ENCODE results near the gene ERBIN. TPM values are rescaled to one million over a fixed set of nuclear protein-coding genes. Genes with fewer than 3 reads are reported as not detected.

ERBIN gene
- total and polyA plus RNA-seq, 2 of the 8 experiments (the other 6 are each of a cell fraction or from before 2014, with no cell fraction given): 7.7 to 33.2 TPM

- peaks cover 2% of the 10 kb centered on the region in 2 experiments for H4K20me1 ChIP-seq (replicated peaks in 1 of 2; ENCODE audit: control insufficient read depth in 1 of 2, insufficient read depth in 2 of 2, low read length in 2 of 2)
- no peaks in the 10 kb centered on the region; a peak in 1 of 7 replicates for H3K4me1 ChIP-seq (replicated peaks in 1 of 4; ENCODE audit: control insufficient read depth in 3 of 4, insufficient read depth in 4 of 4, low read length in 3 of 4)
- H3K9me3 ChIP-seq (ENCODE audit: insufficient read depth in 2 of 2, low read depth in 1 of 2, low read length in 1 of 2): peaks cover 3 to 11% of the 10 kb centered on the region in 2 experiments; a peak in 1 of 4 replicates
- H2BK12ac ChIP-seq (ENCODE audit: low read depth, low read length): no peak overlapping the region
- H3K23me2 ChIP-seq (ENCODE audit: low read depth, low read length): no peaks in the 10 kb centered on the region
- H3K9ac ChIP-seq (replicated peaks in 1 of 4; ENCODE audit: extremely low read depth in 1 of 4, low read depth in 3 of 4, low read length in 3 of 4): no peak overlapping the region
- H2BK5ac ChIP-seq (ENCODE audit: low read depth, low read length): no peak overlapping the region
- H2BK20ac ChIP-seq (ENCODE audit: low read length): no peak overlapping the region
- no peak overlapping the region for H3K14ac ChIP-seq (ENCODE audit: insufficient read length)
- no peak overlapping the region for H4K5ac ChIP-seq (ENCODE audit: insufficient read length, low read depth, low read length)
- no peaks in the 10 kb centered on the region for H3K79me1 ChIP-seq (ENCODE audit: low read depth, low read length)
- no peak overlapping the region for H4K91ac ChIP-seq (replicated peaks; ENCODE audit: insufficient read length, low read length)
- no peak overlapping the region for H3K27ac ChIP-seq (ENCODE audit: low read depth, low read length)
- FAIRE-seq (no peak), DNase-seq (ENCODE audit: low read depth in 1 of 2, low spot score in 2 of 2) (no peak)
- ChIA-PET CTCF (ENCODE audit: partially characterized antibody) (no interaction called here), POLR2A (ENCODE audit: partially characterized antibody) (no interaction called here)
- no peak overlapping the region for H2AFZ ChIP-seq (ENCODE audit: low read length)
- H3K18ac ChIP-seq (ENCODE audit: extremely low read depth, low read length): no peak overlapping the region
- no peaks in the 10 kb centered on the region for H3K27me3 ChIP-seq (replicated peaks in 1 of 4; ENCODE audit: control insufficient read depth in 3 of 4, extremely low read depth in 1 of 4, insufficient read depth in 3 of 4, low read length in 3 of 4)
- H3K79me2 ChIP-seq (ENCODE audit: control insufficient read depth in 1 of 2, insufficient read depth in 2 of 2, low read length in 2 of 2): peaks cover 5 to 81% of the 10 kb centered on the region in 2 experiments
- no peak overlapping the region for H2BK15ac ChIP-seq (ENCODE audit: low read length)
- no peak overlapping the region for H3K56ac ChIP-seq (replicated peaks; ENCODE audit: insufficient read length, low read depth, low read length)
- no peak overlapping the region for H2AK5ac ChIP-seq (ENCODE audit: low read depth, low read length)
- peaks cover 0 to 11% (median 0%) of the 10 kb centered on the region in 4 experiments; a peak in 1 of 8 replicates for H3K36me3 ChIP-seq (ENCODE audit: control insufficient read depth in 2 of 4, insufficient read depth in 4 of 4, low read length in 3 of 4)
- no peak overlapping the region for H3K4ac ChIP-seq (replicated peaks; ENCODE audit: insufficient read length, low read depth, low read length)
- H3K23ac ChIP-seq (ENCODE audit: insufficient read length): no peak overlapping the region
- H2BK120ac ChIP-seq (replicated peaks; ENCODE audit: low read depth, low read length): no peak overlapping the region
- H3K4me3 ChIP-seq (ENCODE audit: extremely low read depth in 1 of 4, insufficient read depth in 2 of 4, low read depth in 3 of 4, low read length in 4 of 4): no peak overlapping the region
- H4K8ac ChIP-seq (ENCODE audit: extremely low read depth, insufficient read depth, low read length): no peak overlapping the region
- H3K4me2 ChIP-seq (ENCODE audit: insufficient read depth in 1 of 2, low read depth in 2 of 2, low read length in 2 of 2): no peak overlapping the region
- WGBS, 2 experiments (ENCODE audit: extremely low coverage in 1 of 2, insufficient coverage in 1 of 2, insufficient read length in 1 of 2, insufficient replicate concordance in 2 of 2, low coverage in 1 of 2, low lambda C conversion rate in 2 of 2, missing lambda C conversion rate in 1 of 2): 99% methylated on average over 4 of the region's 5 CpGs; no CpG with 5 or more reads in 1 of the 2 experiments
- TF ChIP-seq ATF2 (IDR thresholded peaks at IDR 0.05; ENCODE audit: low read length) (no peak), CBX5 (IDR thresholded peaks at IDR 0.05; ENCODE audit: low read depth, low read length) (no peak), HDAC6 (IDR thresholded peaks at IDR 0.05; ENCODE audit: low read depth, low read length) (no peak), CTCF (IDR thresholded peaks at IDR 0.05; ENCODE audit: control extremely low read depth in 1 of 3, insufficient read depth in 1 of 3, low read depth in 1 of 3, low read length in 3 of 3) (no peak), E2F6 (IDR thresholded peaks at IDR 0.05) (no peak), EGR1 (IDR thresholded peaks at IDR 0.05; ENCODE audit: borderline replicate concordance, low read depth, low read length) (no peak), GABPA (IDR thresholded peaks at IDR 0.05; ENCODE audit: borderline replicate concordance, insufficient read depth, low read length) (no peak), BCL11A (IDR thresholded peaks at IDR 0.05; ENCODE audit: low read depth in 2 of 2, low read length in 2 of 2) (no peak), SIRT6 (IDR thresholded peaks at IDR 0.05; ENCODE audit: low read length) (no peak)
These were observed 11.9 kb downstream of the ERBIN start for GRCh38 chr5:65938256-65938655.
